Endothelial cell (in vitro differentiated cells): ENCODE data around the gene NPY4R. TPM values are rescaled to one million over a fixed set of nuclear protein-coding genes. Genes with fewer than 3 reads are reported as not detected.
"Not testable (repeated sequence)": the region's sequence is repeated elsewhere in the genome, so short reads cannot be mapped to it uniquely, and the experiment has no call there.

ENCODE experiments used
- DNase-seq: peaks from one replicate; pipeline ENCODE4 v3.0.0; 2021; ENCODE audit warnings: low spot score
- H3K27ac Mint-ChIP-seq: one replicate; pipeline ENCODE4 v1.8.0; 2021; ENCODE audit warnings: mixed read lengths, inconsistent platforms; ENCODE audit not compliant: unreplicated experiment
- H3K27me3 Mint-ChIP-seq: one replicate; pipeline ENCODE4 v1.8.0; 2021; ENCODE audit warnings: mild to moderate bottlenecking, moderate library complexity, mixed read lengths, inconsistent platforms; ENCODE audit not compliant: unreplicated experiment
- H3K36me3 Mint-ChIP-seq: one replicate; pipeline ENCODE4 v1.8.0; 2021; ENCODE audit warnings: mild to moderate bottlenecking, low read depth, mixed read lengths, inconsistent platforms; ENCODE audit not compliant: unreplicated experiment
- H3K4me1 Mint-ChIP-seq: one replicate; pipeline ENCODE4 v1.8.0; 2021; ENCODE audit warnings: mild to moderate bottlenecking, mixed read lengths, inconsistent platforms; ENCODE audit not compliant: unreplicated experiment
- H3K4me3 Mint-ChIP-seq: one replicate; pipeline ENCODE4 v1.8.0; 2021; ENCODE audit warnings: mild to moderate bottlenecking, mixed read lengths, inconsistent platforms; ENCODE audit not compliant: unreplicated experiment
- H3K9me3 Mint-ChIP-seq: one replicate; pipeline ENCODE4 v1.8.0; 2021; ENCODE audit warnings: mixed read lengths, inconsistent platforms; ENCODE audit not compliant: unreplicated experiment
- total RNA-seq: library from RNA; stranded (reverse); fragmentation: NEBNext Ultra II Directional; extraction: Animal tissue kit (Norgen Biotek cat#: 25700); gene quantifications from one replicate; pipeline ENCODE4 v1.2.1, GENCODE V29; 2021; ENCODE audit not compliant: unreplicated experiment

NPY4R gene
- total RNA-seq, 1 donor from 2014 or later: not detected

DNA sequence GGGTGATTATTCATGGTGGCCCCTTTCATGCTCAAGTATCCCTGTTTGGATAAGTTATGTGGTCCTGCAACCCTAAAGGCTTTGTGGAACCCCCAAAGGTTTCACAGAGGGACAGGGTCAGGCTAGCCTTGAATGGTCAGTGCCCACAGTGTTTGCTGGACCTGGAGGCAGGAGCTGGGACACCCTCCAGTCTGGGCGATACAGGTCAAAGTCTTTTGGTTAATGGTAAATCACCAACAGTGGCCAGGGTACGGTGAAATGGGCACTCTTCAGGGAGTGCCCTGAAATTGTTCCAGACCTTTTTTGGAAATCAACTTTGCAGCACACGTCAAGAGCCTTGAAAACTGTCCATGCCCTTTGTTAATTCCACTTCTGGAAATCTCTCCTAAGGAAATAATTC, 8.7 kb downstream of the NPY4R start:
- not testable (repeated sequence) for DNase-seq, H3K27me3 Mint-ChIP-seq, H3K4me3 Mint-ChIP-seq, H3K36me3 Mint-ChIP-seq, H3K9me3 Mint-ChIP-seq, H3K27ac Mint-ChIP-seq, H3K4me1 Mint-ChIP-seq

DNA sequence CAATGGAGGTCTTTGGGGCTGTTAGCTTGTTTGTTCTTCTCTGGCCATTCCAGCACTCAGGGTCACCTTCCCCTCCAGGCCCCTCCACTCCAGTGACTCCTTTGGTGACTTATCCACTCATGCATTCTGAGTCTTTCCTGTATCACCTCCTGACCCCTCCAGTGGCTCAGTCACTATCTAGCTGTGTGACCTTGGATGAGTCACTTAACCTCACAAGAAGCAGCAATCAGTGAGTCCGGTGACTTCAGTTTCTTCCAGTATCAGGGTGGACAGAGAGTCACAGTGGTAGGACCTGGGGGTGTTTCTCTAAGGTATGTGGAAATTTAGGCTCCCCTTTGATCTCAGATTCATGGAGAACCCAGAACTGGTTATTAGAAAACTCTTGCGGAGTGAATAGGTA, 9.8 kb downstream of the NPY4R start:
- DNase-seq, H3K27ac Mint-ChIP-seq, H3K9me3 Mint-ChIP-seq, H3K36me3 Mint-ChIP-seq, H3K27me3 Mint-ChIP-seq, H3K4me3 Mint-ChIP-seq, H3K4me1 Mint-ChIP-seq: not testable (repeated sequence)

DNA sequence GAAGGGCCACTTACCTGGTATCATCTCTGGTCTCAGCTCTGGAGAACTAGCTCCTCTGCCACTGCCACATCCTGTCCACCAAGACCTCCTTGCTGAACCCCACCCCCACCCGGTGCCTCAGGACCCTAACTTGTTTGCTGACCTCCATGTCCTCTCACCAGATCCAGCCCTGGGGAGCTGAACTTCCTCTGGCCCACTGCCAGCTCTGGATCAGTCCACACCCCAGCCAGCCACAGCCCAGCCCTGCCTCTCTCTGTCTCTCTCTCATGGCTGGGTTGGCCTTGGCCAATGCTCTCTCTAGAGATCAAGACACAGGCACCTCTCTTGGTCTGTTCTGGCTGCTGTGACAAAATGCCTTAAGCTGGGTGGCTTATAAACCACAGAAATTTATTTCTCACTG, 14.4 kb downstream of the NPY4R start:
- DNase-seq, H3K27ac Mint-ChIP-seq, H3K9me3 Mint-ChIP-seq, H3K4me3 Mint-ChIP-seq, H3K27me3 Mint-ChIP-seq, H3K4me1 Mint-ChIP-seq, H3K36me3 Mint-ChIP-seq: not testable (repeated sequence)

- not testable (repeated sequence) for H3K27ac Mint-ChIP-seq, DNase-seq, H3K4me1 Mint-ChIP-seq, H3K27me3 Mint-ChIP-seq, H3K9me3 Mint-ChIP-seq, H3K4me3 Mint-ChIP-seq, H3K36me3 Mint-ChIP-seq
Measured at GRCh38 chr10:46450829-46451228, 14.9 kb downstream of the NPY4R start.

GRCh38 chr10:46447439-46447838, 18.3 kb downstream of the NPY4R start:
- not testable (repeated sequence) for H3K36me3 Mint-ChIP-seq, H3K4me1 Mint-ChIP-seq, H3K4me3 Mint-ChIP-seq, H3K27ac Mint-ChIP-seq, H3K27me3 Mint-ChIP-seq, DNase-seq, H3K9me3 Mint-ChIP-seq

DNA sequence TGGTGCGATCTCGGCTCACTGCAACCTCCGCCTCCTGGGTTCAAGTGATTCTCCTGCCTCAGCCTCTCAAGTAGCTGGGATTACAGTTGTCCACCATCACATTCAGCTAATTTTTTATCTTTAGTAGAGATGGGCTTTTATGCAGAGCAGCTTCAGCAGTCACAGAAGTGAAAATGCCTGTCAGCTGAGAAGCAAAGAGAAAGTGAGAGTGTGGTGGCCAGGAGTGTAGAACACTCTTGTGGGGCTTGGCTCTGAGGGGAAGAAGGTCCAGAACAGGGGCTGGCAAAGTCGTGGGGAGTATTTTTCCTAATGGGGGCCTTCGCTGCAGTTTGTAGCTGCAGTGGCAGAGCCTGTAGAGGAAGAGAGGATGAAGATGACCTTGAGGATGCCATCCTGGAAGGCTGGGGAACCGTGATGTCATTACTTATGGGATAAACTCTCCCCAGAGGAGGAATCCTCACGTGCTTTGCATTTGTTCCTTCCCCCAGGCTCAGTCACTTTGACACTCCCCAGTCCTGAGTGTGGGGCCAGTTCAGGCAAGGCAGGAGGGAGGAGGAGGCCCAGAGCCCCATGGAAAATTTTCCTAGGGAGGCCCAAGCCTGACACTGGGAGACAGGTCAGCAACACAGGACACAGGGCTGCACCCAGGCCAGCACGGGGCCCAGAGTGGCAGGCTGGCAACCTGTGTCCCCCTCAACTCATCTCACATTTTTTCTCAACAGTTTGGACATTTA, 20.2 kb downstream of the NPY4R start:
- not testable (repeated sequence) for H3K27ac Mint-ChIP-seq, H3K27me3 Mint-ChIP-seq, H3K4me3 Mint-ChIP-seq, H3K4me1 Mint-ChIP-seq, DNase-seq, H3K36me3 Mint-ChIP-seq, H3K9me3 Mint-ChIP-seq

GRCh38 chr10:46443422-46443821, 22.3 kb downstream of the NPY4R start:
- H3K36me3 Mint-ChIP-seq, DNase-seq, H3K27me3 Mint-ChIP-seq, H3K4me1 Mint-ChIP-seq, H3K9me3 Mint-ChIP-seq, H3K4me3 Mint-ChIP-seq, H3K27ac Mint-ChIP-seq: not testable (repeated sequence)

- not testable (repeated sequence) for H3K27me3 Mint-ChIP-seq, H3K36me3 Mint-ChIP-seq, H3K9me3 Mint-ChIP-seq, H3K4me3 Mint-ChIP-seq, DNase-seq, H3K4me1 Mint-ChIP-seq, H3K27ac Mint-ChIP-seq
Measured at GRCh38 chr10:46442706-46443275, 23.0 kb downstream of the NPY4R start.

DNA sequence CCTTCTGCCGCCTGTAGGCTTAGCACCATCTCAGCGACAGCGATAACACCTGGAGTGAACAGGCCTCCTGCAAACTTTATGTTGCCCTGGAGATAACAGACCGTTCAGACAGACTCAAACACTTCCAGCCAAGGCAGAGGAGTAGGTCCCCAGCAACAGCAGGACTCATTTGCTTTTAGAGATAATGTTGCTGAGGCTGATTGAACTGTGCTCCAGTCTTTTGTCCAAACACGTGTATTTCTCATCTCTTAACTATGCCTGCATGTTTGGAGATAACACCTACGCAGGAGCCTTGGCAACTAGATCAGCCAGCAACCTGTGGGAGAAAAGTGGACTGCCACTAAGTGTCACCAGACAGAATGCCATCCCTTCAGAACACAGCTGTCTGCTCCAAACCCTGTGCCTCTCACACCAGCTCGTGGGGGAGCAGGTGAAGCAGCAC, 23.9 kb downstream of the NPY4R start:
- not testable (repeated sequence) for H3K36me3 Mint-ChIP-seq, H3K9me3 Mint-ChIP-seq, H3K27ac Mint-ChIP-seq, H3K4me1 Mint-ChIP-seq, H3K27me3 Mint-ChIP-seq, DNase-seq, H3K4me3 Mint-ChIP-seq

DNA sequence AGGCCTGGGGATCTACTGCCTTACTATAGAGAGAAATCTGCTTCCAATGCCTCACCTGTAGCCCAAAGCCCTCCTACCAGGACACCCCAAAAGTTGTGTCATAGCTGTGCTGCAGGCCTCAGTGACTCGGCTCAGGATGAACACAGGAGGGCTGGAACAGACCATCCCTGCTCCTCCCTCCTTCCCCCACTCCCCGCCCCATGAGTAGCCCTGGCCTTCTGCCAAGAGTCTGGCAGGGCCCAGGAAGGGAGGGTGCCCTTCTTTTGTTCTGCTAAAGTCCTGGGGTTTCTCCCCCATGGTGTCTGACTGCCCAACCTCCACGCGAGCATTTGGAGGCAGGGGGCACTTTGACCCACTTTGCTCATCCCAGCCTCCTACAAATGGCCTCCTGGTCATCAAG, 24.8 kb downstream of the NPY4R start:
- not testable (repeated sequence) for H3K4me1 Mint-ChIP-seq, DNase-seq, H3K27ac Mint-ChIP-seq, H3K4me3 Mint-ChIP-seq, H3K36me3 Mint-ChIP-seq, H3K27me3 Mint-ChIP-seq, H3K9me3 Mint-ChIP-seq

DNA sequence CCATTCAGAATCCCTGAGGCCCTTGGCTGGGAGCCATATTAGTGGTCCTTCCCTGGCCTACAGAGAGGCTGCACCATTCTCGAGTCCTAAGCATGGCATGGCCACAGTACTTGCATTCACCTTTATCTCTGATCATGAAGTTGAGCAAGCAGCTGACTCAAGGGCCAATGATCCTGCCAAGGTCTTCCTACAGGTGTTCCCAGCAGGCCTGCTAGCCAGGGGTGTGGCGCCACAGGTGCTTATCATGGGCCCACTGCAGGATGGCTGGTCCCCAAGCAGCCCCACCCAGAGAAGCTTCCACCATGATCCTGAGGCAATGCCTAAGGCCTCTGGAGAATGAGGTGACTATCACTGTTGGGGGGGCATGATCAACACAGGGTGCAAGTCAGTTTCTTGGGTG, 42.2 kb downstream of the NPY4R start:
- H3K9me3 Mint-ChIP-seq, H3K36me3 Mint-ChIP-seq: not testable (repeated sequence)

DNA sequence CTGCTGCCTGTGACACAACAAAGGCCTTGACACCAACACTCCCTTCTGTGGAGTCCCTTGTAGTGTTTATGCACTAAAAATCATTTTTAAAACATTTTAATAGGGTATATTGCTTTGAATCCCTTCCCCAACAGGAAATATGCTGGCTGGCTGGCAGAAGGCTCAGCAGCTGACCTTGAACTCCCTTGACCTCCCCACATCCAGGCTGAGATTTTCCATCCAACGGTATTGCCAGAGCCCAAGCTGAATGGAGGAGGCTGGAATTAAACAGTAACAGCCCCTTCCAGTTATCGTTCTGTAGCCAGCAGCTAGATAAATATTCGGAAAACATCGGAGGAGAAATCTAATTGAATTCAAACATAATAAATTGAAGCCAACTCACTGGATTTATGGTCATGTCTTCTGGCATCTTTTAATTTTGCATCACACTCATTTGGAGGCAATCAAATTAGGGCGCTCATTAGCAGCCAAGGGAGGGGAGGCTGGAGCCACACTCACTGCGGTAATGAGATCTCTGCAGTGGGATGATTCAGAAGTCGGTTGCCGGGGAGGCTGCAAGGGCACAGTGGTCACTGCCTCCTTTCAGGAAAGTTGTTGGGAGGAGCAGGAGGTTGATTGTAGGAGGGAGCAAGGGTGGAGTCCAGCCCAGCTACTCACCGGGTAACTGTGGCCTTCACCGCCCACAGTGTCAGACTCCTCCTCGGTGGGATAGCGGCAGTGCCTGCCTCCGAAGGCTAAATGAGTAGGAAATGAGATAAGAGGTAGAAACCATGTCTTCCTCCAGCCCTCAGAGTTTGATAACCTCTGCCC, 46.0 kb downstream of the NPY4R start:
- not testable (repeated sequence) for H3K27me3 Mint-ChIP-seq, H3K4me1 Mint-ChIP-seq, DNase-seq, H3K27ac Mint-ChIP-seq, H3K4me3 Mint-ChIP-seq, H3K9me3 Mint-ChIP-seq, H3K36me3 Mint-ChIP-seq

More for the DNA sequence above, 42.2 kb downstream of the NPY4R start:
- H3K4me3 Mint-ChIP-seq, DNase-seq, H3K27ac Mint-ChIP-seq, H3K4me1 Mint-ChIP-seq, H3K27me3 Mint-ChIP-seq: not testable (repeated sequence)
